BLaER1 treated with 17β-estradiol and CSF1 and Interleukin-3, amounts not matched to agents 10 nM and 100 nM (cell line): ENCODE results near the gene PDE3A.

Experiments used
- H3K27ac ChIP-seq, 11 experiments: shearing (Covaris generic); formaldehyde crosslinking; 2 replicates each; pipeline ENCODE4 v1.8.1; 2022
- H3K27me3 ChIP-seq, 11 experiments: shearing (Covaris generic); formaldehyde crosslinking; 2 replicates each; pipeline ENCODE4 v1.8.1; 2022
- H3K36me3 ChIP-seq, 11 experiments: shearing (Covaris generic); formaldehyde crosslinking; 2 replicates each; pipeline ENCODE4 v1.8.1; 2022
- H3K4me1 ChIP-seq, 10 experiments: shearing (Covaris generic); formaldehyde crosslinking; 2 replicates each; pipeline ENCODE4 v1.8.1; 2022
- H3K4me2 ChIP-seq, 11 experiments: shearing (Covaris generic); formaldehyde crosslinking; 2 replicates each; pipeline ENCODE4 v1.8.1; 2022
- H3K4me3 ChIP-seq, 10 experiments: shearing (Covaris generic); formaldehyde crosslinking; 2 replicates each; pipeline ENCODE4 v1.8.1; 2022
- H3K9ac ChIP-seq, 11 experiments: shearing (Covaris generic); formaldehyde crosslinking; 2 replicates each; pipeline ENCODE4 v1.8.1; 2022
- H3K9me3 ChIP-seq, 11 experiments: shearing (Covaris generic); formaldehyde crosslinking; replicated peaks in 1 of 11; 2 replicates each; pipeline ENCODE4 v1.8.1; 2022
- H4K20me1 ChIP-seq, 11 experiments: shearing (Covaris generic); formaldehyde crosslinking; 2 replicates each; pipeline ENCODE4 v1.8.1; 2022
- Cebpa-rat ChIP-seq, 11 experiments: shearing (Covaris generic); IDR thresholded peaks; 2 replicates each; pipeline ENCODE4 v1.8.1; 2022

PDE3A gene

DNA sequence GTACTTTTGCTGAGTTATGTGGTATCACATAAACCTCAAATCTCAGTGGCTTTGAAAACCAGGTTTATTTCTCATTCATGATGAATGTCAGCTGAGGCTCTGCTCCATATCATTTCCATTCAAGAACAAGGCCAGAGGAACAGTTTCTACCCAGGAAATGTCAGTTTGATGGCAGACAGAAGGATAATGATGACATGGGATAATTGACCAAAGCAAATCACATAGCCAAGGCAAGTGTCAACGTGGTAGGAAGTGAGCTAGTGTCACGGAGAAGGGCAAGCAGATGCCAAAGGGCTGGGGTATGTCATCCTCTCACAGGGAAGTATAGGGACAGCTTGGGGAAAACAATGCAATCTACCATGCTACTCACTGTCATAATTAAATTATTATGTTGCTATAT is 12.3 kb upstream of the PDE3A start:
- Histone ChIP-seq H4K20me1 (no peaks in the 10 kb centered on the region), H3K27ac (no peak overlapping the region), H3K4me1 (no peaks in the 10 kb centered on the region), H3K36me3 (no peaks in the 10 kb centered on the region), H3K27me3 (no peaks in the 10 kb centered on the region), H3K9ac (no peak overlapping the region), H3K4me3 (no peak overlapping the region), H3K4me2 (no peak overlapping the region), H3K9me3 (no peaks in the 10 kb centered on the region; a peak in 1 of 22 replicates)
- TF ChIP-seq Cebpa-rat (IDR thresholded peaks at IDR 0.05) = no peak

DNA sequence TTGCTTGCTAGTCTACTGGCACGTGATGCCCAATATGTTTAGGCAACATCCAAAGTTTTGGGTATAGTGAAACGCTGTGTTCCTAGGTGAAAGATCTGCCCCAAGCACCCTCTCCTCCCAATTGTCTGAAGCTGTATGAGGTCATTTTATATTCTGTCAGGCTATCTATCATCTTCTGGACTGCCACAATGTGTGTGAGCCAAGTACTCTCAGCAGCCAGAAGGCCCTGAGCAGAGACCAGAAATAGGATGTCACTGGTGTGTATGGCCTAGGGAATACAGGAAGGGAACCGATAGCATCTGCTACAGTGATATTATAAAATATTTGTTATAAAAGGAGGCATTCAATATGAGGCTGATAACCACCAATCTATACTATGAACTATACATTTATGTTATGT is 7.9 kb upstream of the PDE3A start:
- Histone ChIP-seq H3K27ac (no peak overlapping the region), H3K4me1 (no peaks in the 10 kb centered on the region), H3K9me3 (no peaks in the 10 kb centered on the region; a peak in 1 of 22 replicates), H3K9ac (no peak overlapping the region), H3K4me3 (no peak overlapping the region), H3K4me2 (no peak overlapping the region), H3K36me3 (no peaks in the 10 kb centered on the region), H4K20me1 (no peaks in the 10 kb centered on the region), H3K27me3 (no peaks in the 10 kb centered on the region)
- no peak for TF ChIP-seq Cebpa-rat (IDR thresholded peaks at IDR 0.05)

DNA sequence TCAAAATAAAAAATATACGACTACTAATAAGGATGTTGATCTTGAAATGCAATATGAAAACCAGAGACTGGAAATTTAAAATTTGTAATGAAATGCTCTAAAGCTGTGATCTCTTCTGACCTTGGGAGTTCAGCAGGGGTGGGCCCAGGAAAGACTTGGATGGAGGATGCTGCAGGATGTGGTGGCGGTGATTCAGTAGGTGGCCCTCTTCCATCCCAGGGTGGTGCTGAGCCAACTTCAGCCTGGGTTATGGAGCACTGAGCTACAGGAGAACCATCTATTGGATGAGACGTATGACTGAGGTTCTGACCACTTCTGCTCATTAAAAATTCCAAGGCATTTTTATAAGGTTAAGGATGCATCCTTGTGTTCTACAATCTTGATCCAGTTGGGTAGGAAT is 6.9 kb upstream of the PDE3A start:
- H3K4me2 ChIP-seq = no peak overlapping the region
- H3K9ac ChIP-seq = no peak overlapping the region
- no peak overlapping the region for H3K27ac ChIP-seq
- no peaks in the 10 kb centered on the region for H3K4me1 ChIP-seq
- no peaks in the 10 kb centered on the region for H3K27me3 ChIP-seq
- H3K9me3 ChIP-seq = no peaks in the 10 kb centered on the region; a peak in 1 of 22 replicates
- no peaks in the 10 kb centered on the region for H3K36me3 ChIP-seq
- H3K4me3 ChIP-seq = no peak overlapping the region
- H4K20me1 ChIP-seq = no peaks in the 10 kb centered on the region
- TF ChIP-seq Cebpa-rat (IDR thresholded peaks at IDR 0.05) = no peak

DNA sequence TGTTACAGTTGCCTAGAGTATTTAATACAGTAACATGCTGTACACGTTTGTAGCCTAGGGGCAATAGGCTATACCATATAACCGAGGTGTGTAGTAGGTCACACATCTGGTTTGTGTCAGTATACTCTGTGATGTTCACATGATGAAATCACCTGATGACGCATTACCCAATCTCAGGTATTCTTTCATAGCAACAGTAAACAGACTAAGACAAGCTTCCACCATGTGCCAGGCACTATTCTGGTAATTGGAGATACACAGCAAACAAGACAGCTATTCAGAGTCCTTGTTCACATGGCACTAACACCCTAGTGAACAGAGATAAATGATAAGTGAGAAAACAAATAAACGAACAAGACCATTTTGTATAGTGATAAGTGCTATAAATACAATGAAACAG is 3.8 kb upstream of the PDE3A start:
- no peaks in the 10 kb centered on the region for H3K36me3 ChIP-seq
- no peaks in the 10 kb centered on the region for H3K4me1 ChIP-seq
- no peaks in the 10 kb centered on the region for H4K20me1 ChIP-seq
- peaks cover 11 to 17% (median 15%) of the 10 kb centered on the region in 11 experiments for H3K9me3 ChIP-seq
- no peak for TF ChIP-seq Cebpa-rat (IDR thresholded peaks at IDR 0.05)
- H3K4me3 ChIP-seq = no peak overlapping the region
- no peak overlapping the region for H3K4me2 ChIP-seq
- no peak overlapping the region for H3K9ac ChIP-seq
- H3K27ac ChIP-seq = no peak overlapping the region
- no peaks in the 10 kb centered on the region for H3K27me3 ChIP-seq

DNA sequence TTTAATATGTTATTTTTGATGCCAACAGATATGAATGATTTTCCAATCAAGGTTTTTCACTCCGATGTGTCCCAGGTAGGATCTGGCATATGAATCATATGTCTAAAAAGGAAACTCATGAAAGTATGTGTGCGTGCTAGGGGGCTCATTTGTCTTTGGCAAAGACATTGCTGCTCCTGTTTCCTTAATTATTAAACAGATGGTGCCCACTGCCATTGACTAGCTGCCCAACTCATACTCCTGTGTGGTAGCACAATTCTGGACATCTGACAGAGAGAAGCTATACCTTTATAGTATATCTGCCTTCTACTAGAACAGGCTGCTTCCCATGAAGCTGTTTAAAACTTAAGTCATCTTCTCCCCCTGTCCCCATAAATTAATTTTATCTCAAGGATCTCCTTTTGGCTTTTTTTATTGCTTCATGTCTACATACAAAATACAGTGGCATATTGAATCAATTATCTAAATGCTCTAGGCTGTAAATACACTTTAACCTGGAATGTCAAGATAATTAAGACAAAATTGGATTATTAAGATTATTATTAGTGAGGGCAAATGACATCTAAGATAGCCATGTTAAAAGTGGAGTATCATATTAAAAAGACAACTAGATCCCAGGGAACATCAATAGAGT is 1.4 kb upstream of the PDE3A start:
- Histone ChIP-seq H3K27me3 (no peaks in the 10 kb centered on the region), H3K4me1 (no peaks in the 10 kb centered on the region), H4K20me1 (no peaks in the 10 kb centered on the region), H3K36me3 (no peaks in the 10 kb centered on the region), H3K4me3 (no peak overlapping the region), H3K27ac (no peak overlapping the region), H3K9ac (no peak overlapping the region), H3K4me2 (no peak overlapping the region), H3K9me3 (peaks cover 17 to 23% (median 22%) of the 10 kb centered on the region in 11 experiments)
- no peak for TF ChIP-seq Cebpa-rat (IDR thresholded peaks at IDR 0.05)

DNA sequence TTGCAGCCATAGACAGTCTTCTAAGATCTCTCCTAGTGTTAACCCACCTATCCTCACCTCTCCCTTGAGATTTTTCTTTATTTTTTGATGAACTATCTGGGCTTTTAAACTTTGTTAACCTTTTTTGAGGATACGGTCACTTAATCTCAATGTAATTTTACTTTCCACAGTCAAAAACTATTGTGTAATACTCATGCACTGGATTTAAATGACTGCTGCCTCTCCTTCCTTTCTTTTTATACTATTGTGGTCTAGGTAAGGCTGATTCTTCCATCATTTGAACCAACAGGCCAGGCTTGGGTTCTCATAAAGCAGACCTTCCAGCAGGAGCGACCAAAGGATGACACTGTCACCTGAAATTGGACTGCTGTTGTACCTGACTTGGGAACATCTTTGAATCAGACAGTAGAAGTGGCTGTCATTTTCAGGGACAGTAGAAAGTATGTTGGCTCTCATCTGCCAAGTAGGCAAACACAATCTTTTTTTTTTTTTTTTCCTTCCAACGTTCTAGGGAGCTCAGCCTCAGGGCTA is 689 bp upstream of the PDE3A start:
- Histone ChIP-seq H3K27ac (no peak overlapping the region), H3K36me3 (no peaks in the 10 kb centered on the region), H4K20me1 (no peaks in the 10 kb centered on the region), H3K9me3 (peaks cover 17 to 23% (median 22%) of the 10 kb centered on the region in 11 experiments), H3K4me2 (no peak overlapping the region), H3K4me3 (no peak overlapping the region), H3K9ac (no peak overlapping the region), H3K27me3 (no peaks in the 10 kb centered on the region), H3K4me1 (no peaks in the 10 kb centered on the region)
- TF ChIP-seq Cebpa-rat (IDR thresholded peaks at IDR 0.05) = no peak

DNA sequence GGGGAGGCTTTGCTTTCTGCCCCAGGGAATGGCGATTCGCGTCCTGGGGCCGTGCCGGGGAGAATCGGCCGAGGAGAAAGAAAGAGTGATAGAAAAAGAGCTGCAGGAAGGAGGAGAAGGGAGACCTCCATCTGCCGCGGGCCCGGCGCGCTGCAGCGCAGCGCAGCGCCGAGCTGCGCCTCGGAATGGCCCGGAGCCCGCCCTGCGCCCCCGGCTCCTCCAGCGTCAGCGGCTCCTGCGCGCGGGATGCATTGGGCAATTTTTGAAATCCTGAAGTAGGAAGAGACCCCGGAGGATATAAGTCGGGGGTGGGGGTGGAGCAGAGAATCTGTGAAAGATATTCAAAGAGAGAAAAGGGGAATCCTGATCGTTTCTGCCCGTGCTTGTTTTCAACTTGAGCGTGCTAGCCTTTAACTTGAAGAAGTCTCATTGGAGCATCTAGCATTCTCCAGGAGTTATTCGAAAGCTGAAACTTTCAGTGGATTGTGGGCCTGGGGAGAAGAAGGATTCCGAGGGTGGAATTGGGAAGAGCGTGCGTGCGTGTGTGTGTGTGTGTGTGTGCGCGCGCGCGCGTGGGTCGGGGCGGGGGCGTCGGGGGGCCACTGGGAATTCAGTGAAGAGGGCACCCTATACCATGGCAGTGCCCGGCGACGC is 441 bp downstream of the PDE3A start:
- peaks cover 17 to 23% (median 22%) of the 10 kb centered on the region in 11 experiments for H3K9me3 ChIP-seq
- TF ChIP-seq Cebpa-rat (IDR thresholded peaks at IDR 0.05) = no peak
- no peak overlapping the region for H3K9ac ChIP-seq
- no peak overlapping the region for H3K4me2 ChIP-seq
- no peaks in the 10 kb centered on the region for H3K4me1 ChIP-seq
- H3K27me3 ChIP-seq = no peaks in the 10 kb centered on the region
- H3K27ac ChIP-seq = no peak overlapping the region
- no peaks in the 10 kb centered on the region for H3K36me3 ChIP-seq
- H4K20me1 ChIP-seq = no peaks in the 10 kb centered on the region
- H3K4me3 ChIP-seq = no peak overlapping the region

DNA sequence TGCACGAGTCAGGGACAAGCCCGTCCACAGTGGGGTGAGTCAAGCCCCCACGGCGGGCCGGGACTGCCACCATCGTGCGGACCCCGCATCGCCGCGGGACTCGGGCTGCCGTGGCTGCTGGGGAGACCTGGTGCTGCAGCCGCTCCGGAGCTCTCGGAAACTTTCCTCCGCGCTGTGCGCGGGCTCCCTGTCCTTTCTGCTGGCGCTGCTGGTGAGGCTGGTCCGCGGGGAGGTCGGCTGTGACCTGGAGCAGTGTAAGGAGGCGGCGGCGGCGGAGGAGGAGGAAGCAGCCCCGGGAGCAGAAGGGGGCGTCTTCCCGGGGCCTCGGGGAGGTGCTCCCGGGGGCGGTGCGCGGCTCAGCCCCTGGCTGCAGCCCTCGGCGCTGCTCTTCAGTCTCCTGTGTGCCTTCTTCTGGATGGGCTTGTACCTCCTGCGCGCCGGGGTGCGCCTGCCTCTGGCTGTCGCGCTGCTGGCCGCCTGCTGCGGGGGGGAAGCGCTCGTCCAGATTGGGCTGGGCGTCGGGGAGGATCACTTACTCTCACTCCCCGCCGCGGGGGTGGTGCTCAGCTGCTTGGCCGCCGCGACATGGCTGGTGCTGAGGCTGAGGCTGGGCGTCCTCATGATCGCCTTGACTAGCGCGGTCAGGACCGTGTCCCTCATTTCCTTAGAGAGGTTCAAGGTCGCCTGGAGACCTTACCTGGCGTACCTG is 1.1 kb downstream of the PDE3A start:
- Histone ChIP-seq H3K27ac (no peak overlapping the region), H3K27me3 (no peaks in the 10 kb centered on the region), H4K20me1 (no peaks in the 10 kb centered on the region), H3K4me1 (no peaks in the 10 kb centered on the region), H3K4me3 (no peak overlapping the region), H3K36me3 (no peaks in the 10 kb centered on the region), H3K9me3 (peaks cover 17 to 23% (median 22%) of the 10 kb centered on the region in 11 experiments), H3K9ac (no peak overlapping the region), H3K4me2 (no peak overlapping the region)
- no peak for TF ChIP-seq Cebpa-rat (IDR thresholded peaks at IDR 0.05)

DNA sequence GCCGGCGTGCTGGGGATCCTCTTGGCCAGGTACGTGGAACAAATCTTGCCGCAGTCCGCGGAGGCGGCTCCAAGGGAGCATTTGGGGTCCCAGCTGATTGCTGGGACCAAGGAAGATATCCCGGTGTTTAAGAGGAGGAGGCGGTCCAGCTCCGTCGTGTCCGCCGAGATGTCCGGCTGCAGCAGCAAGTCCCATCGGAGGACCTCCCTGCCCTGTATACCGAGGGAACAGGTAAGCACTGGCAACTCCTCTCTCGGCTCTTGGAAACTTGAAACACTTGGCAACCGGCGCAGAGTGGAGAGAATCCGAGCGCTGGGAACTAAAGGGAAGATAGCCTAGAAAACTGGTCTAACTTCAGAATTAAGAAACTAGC is 1.7 kb downstream of the PDE3A start:
- H3K4me3 ChIP-seq = no peak overlapping the region
- H3K4me1 ChIP-seq = no peaks in the 10 kb centered on the region
- no peak for TF ChIP-seq Cebpa-rat (IDR thresholded peaks at IDR 0.05)
- no peaks in the 10 kb centered on the region for H3K36me3 ChIP-seq
- H3K9me3 ChIP-seq = peaks cover 17 to 23% (median 22%) of the 10 kb centered on the region in 11 experiments
- H3K27ac ChIP-seq = no peak overlapping the region
- H3K9ac ChIP-seq = no peak overlapping the region
- H4K20me1 ChIP-seq = no peaks in the 10 kb centered on the region
- H3K4me2 ChIP-seq = no peak overlapping the region
- no peaks in the 10 kb centered on the region for H3K27me3 ChIP-seq
